HG03175 (cell line): Measurements from ENCODE around the gene HRH1.
A peak's percentile ranks its signal among the peaks of the same experiment; 100 is the strongest.
"Not testable (repeated sequence)": the region's sequence is repeated elsewhere in the genome, so short reads cannot be mapped to it uniquely, and the experiment has no call there.

Experiments
- ATAC-seq: cut with Tn5 transposase; IDR thresholded peaks from one replicate; pipeline ENCODE4 v1.9.1; 2021; ENCODE audit warnings: mild to moderate bottlenecking, moderate library complexity; ENCODE audit not compliant: unreplicated experiment

HRH1 gene

GRCh38 chr3:11238880-11239279, 84.6 kb downstream of the HRH1 start:
- ATAC-seq, result no peak

GRCh38 chr3:11239796-11240195, 85.5 kb downstream of the HRH1 start:
- no peak for ATAC-seq

- ATAC-seq, result no peak
Observed at GRCh38 chr3:11240496-11240895, 86.2 kb downstream of the HRH1 start.

GRCh38 chr3:11244121-11244677, 89.9 kb downstream of the HRH1 start:
- ATAC-seq, result no peak

- ATAC-seq, result no peak
Observed at GRCh38 chr3:11245276-11245675, 91.0 kb downstream of the HRH1 start.

GRCh38 chr3:11245827-11246662, 91.8 kb downstream of the HRH1 start:
- no peak for ATAC-seq

- no peak for ATAC-seq
Observed at GRCh38 chr3:11246663-11246970, 92.3 kb downstream of the HRH1 start.

- ATAC-seq, result no peak
Observed at GRCh38 chr3:11247362-11247761, 93.1 kb downstream of the HRH1 start.

- no peak for ATAC-seq
Observed at GRCh38 chr3:11248596-11248995, 94.3 kb downstream of the HRH1 start.

GRCh38 chr3:11250902-11251806, 96.9 kb downstream of the HRH1 start:
- no peak for ATAC-seq

GRCh38 chr3:11251807-11252176, 97.5 kb downstream of the HRH1 start:
- ATAC-seq, result no peak

GRCh38 chr3:11254876-11255275, 100.6 kb downstream of the HRH1 start:
- ATAC-seq, result no peak

GRCh38 chr3:11255537-11255936, 101.2 kb downstream of the HRH1 start:
- not testable (repeated sequence) for ATAC-seq

- no peak for ATAC-seq
Observed at GRCh38 chr3:11258958-11259357, 104.7 kb downstream of the HRH1 start.

GRCh38 chr3:11260460-11260859, 106.2 kb downstream of the HRH1 start:
- no peak for ATAC-seq

GRCh38 chr3:11269007-11269406, 114.7 kb downstream of the HRH1 start:
- ATAC-seq, result no peak

- ATAC-seq, result peak; percentile 98
Observed at GRCh38 chr3:11271986-11272904, 118.0 kb downstream of the HRH1 start, which contains the start of gene ATG7. Gene ATG7 (plus strand): TSS chr3:11272397. CDS start chr3:11298696, 26,299 bp downstream.

GRCh38 chr3:11272906-11273574, 118.7 kb downstream of the HRH1 start:
- no peak for ATAC-seq

GRCh38 chr3:11273891-11274291, 119.6 kb downstream of the HRH1 start:
- ATAC-seq, result no peak

GRCh38 chr3:11274566-11275142, 120.4 kb downstream of the HRH1 start:
- no peak for ATAC-seq
